Stimulated activated naive CD8-positive, alpha-beta T cell treated with anti-CD3 and anti-CD28 coated beads, Interleukin-15, Interleukin-2, amounts not matched to agents 100 ng/mL and 50 ng/mL, for 24 hours (primary cell): ENCODE measurements around the gene TXNRD2.
"Not testable (repeated sequence)": the region's sequence is repeated elsewhere in the genome, so short reads cannot be mapped to it uniquely, and the experiment has no call there.

ENCODE experiments used
- H3K27ac Mint-ChIP-seq: one replicate; pipeline ENCODE4 v1.8.0; 2021; ENCODE audit warnings: mild to moderate bottlenecking, mixed read lengths
- H3K27me3 Mint-ChIP-seq: one replicate; pipeline ENCODE4 v1.8.0; 2021; ENCODE audit warnings: mixed read lengths
- H3K36me3 Mint-ChIP-seq: one replicate; pipeline ENCODE4 v1.8.0; 2021; ENCODE audit warnings: low read depth, mixed read lengths
- H3K4me1 Mint-ChIP-seq: one replicate; pipeline ENCODE4 v1.8.0; 2021; ENCODE audit warnings: low read depth, mixed read lengths
- H3K4me3 Mint-ChIP-seq: one replicate; pipeline ENCODE4 v1.8.0; 2021; ENCODE audit warnings: mild to moderate bottlenecking, mixed read lengths
- H3K9me3 Mint-ChIP-seq: one replicate; pipeline ENCODE4 v1.8.0; 2021; ENCODE audit warnings: mixed read lengths

The TXNRD2 gene

GRCh38 chr22:19836512-19836911 lies 105.1 kb downstream of the TXNRD2 start:
- Mint-ChIP-seq H3K9me3 (no peaks in the 10 kb centered on the region), H3K27me3 (no peaks in the 10 kb centered on the region), H3K4me3 (no peak overlapping the region), H3K27ac (no peak overlapping the region), H3K4me1 (peaks cover 25% of the 10 kb centered on the region), H3K36me3 (peaks cover 13% of the 10 kb centered on the region)

GRCh38 chr22:19834599-19834998 lies 107.0 kb downstream of the TXNRD2 start:
- Mint-ChIP-seq H3K27ac (no peak overlapping the region), H3K9me3 (no peaks in the 10 kb centered on the region), H3K36me3 (peaks cover 13% of the 10 kb centered on the region), H3K4me1 (peaks cover 25% of the 10 kb centered on the region), H3K4me3 (no peak overlapping the region), H3K27me3 (no peaks in the 10 kb centered on the region)

- H3K9me3 Mint-ChIP-seq, H3K27ac Mint-ChIP-seq, H3K27me3 Mint-ChIP-seq, H3K4me3 Mint-ChIP-seq: not testable (repeated sequence)
- Mint-ChIP-seq H3K36me3 (peaks cover 13% of the 10 kb centered on the region), H3K4me1 (peaks cover 25% of the 10 kb centered on the region)
Measured at GRCh38 chr22:19833327-19833726, 108.3 kb downstream of the TXNRD2 start.

DNA sequence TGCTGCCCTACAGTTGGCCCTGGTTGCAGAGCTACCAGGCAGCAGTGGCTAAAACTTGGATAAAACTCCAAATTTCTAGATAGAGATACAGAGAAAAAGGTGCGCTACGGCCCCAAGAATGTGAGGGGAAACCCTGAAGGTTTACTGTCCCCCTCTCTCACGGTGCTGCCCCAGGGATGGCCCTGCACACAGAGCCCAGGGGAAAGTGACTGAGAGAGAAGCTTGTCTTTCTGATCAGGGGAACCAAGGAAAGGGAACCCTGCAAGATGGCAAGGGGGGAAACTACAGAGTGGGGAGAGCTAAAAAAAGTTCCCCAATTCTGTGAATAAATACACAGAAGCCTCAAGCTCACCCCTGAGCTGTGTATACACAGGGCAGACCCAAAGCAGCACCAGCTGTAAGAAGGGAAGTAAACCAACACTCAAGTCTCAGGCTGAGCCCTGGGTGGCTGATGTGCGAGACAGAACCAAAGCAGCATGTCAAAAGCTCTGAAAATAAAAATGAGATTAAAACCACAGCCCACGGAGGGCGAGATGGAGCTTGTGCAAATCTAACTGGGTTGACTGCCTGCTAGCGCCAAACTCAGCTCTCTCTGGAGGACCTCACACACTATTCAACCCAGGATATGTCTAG lies 109.0 kb downstream of the TXNRD2 start:
- no peaks in the 10 kb centered on the region for H3K27me3 Mint-ChIP-seq
- H3K4me3 Mint-ChIP-seq, result no peak overlapping the region
- no peak overlapping the region for H3K27ac Mint-ChIP-seq
- no peaks in the 10 kb centered on the region for H3K9me3 Mint-ChIP-seq
- peaks cover 22% of the 10 kb centered on the region for H3K4me1 Mint-ChIP-seq
- peaks cover 8% of the 10 kb centered on the region for H3K36me3 Mint-ChIP-seq

DNA sequence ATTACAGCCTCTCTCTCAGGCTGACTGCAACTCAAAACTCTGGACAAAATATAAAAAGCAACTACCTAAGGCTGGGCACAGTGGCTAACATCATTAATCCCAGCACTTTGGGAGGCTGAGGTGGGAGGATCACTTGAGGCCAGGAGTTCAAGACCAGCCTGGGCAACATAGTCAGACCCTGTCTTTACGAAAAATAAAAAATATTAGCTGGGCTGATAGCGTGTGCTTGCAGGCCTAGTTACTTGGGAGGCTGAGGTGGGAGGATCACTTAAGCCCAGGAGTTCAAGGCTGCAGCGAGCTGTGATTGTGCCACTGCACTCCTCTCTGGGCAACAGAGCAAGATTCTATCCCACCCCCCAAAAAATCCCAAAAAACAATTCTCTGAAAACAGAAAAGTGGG lies 109.6 kb downstream of the TXNRD2 start:
- not testable (repeated sequence) for H3K27ac Mint-ChIP-seq, H3K36me3 Mint-ChIP-seq, H3K27me3 Mint-ChIP-seq, H3K4me3 Mint-ChIP-seq, H3K9me3 Mint-ChIP-seq
- peaks cover 21% of the 10 kb centered on the region for H3K4me1 Mint-ChIP-seq

DNA sequence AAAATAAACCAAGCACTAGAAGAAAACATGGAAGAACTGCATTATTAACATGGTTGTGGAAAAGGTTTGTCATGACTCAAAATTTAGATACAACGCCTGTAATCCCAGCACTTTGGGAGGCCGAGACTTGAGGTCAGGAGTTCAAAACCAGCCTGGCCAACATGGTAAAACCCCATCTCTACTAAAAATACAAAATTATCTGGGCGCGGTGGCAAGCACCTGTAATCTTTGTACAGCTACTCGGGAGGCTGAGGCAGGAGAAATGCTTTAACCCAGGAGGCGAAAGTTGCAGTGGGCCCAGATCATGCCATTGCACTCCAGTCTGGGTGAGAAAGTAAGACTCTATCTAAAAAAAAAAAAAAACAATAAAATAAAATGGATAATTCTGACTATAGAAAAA lies 110.6 kb downstream of the TXNRD2 start:
- Mint-ChIP-seq H3K36me3 (peaks cover 3% of the 10 kb centered on the region), H3K27ac (no peak overlapping the region), H3K4me1 (peaks cover 21% of the 10 kb centered on the region), H3K9me3 (no peaks in the 10 kb centered on the region), H3K27me3 (no peaks in the 10 kb centered on the region), H3K4me3 (no peak overlapping the region)

DNA sequence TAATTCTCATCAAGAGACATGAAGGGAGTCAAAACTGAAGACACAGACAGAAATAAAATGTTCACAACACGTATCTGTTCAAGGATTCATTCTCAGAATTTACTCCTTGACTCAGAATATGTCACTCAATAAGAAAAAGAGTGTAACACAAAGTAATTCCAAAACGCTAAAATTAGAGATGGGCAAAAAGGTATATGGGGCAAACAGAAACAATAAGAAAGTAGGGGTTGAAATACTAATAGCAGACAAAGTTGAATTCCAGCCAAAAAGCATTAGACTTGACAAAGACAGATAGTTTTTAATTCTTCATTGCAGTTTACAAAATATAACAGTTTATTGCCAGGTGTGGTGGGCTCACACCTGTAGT lies 113.6 kb downstream of the TXNRD2 start:
- Mint-ChIP-seq H3K36me3 (peaks cover 3% of the 10 kb centered on the region), H3K4me3 (no peak overlapping the region), H3K9me3 (no peaks in the 10 kb centered on the region), H3K27ac (no peak overlapping the region), H3K4me1 (peaks cover 9% of the 10 kb centered on the region), H3K27me3 (no peaks in the 10 kb centered on the region)

DNA sequence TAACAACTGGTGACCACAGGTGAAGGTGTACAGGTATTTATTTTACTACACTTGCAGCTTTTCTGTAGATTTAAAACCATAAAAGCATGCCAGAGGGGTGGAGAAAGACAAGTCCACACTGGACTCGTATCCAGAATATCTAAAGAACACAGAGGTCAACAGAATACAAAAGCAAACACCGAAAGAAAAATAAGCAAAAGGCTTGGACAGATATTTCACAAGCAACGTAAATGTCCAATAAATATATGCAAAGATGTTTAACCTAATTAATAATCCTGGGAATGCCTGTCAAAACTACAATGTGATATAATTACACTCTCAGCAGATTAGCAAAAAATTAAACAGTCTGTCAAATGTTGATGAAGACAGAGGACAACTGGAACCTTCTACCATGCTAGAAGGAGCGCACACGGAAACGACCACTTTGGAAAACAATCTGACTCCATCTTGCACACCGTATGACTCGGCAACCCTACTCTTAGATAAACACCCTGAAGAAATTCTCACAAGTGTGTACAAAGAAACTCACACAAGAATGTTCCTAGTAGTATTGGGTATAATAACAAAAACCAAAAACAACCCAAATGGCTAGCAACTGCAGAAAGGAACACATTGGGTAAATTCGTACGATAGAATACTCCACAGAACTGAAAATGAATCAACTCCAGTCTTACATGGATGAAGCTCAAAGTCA lies 114.1 kb downstream of the TXNRD2 start:
- Mint-ChIP-seq H3K9me3 (no peaks in the 10 kb centered on the region), H3K27ac (no peak overlapping the region), H3K4me1 (peaks cover 4% of the 10 kb centered on the region), H3K36me3 (peaks cover 3% of the 10 kb centered on the region), H3K27me3 (no peaks in the 10 kb centered on the region), H3K4me3 (no peak overlapping the region)

DNA sequence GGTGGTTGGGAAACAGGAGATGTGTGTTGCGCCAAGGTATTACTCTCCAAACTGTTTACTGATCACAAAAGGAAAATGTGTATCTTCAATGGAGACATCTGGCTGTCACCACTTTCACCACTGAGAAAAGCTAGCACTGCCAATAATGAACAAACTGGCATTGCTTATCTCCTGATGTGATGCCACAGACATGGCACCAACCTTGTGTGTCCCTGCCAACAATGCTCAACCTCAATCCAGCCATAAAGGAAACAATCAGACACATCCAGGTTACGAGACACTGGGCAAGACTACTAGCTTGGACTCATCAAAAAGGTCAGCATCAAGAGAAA lies 115.0 kb downstream of the TXNRD2 start:
- Mint-ChIP-seq H3K27ac (no peak overlapping the region), H3K27me3 (no peaks in the 10 kb centered on the region), H3K9me3 (no peaks in the 10 kb centered on the region), H3K4me1 (no peaks in the 10 kb centered on the region), H3K4me3 (no peak overlapping the region), H3K36me3 (peaks cover 3% of the 10 kb centered on the region)

GRCh38 chr22:19825904-19826618 lies 115.6 kb downstream of the TXNRD2 start:
- peaks cover 3% of the 10 kb centered on the region for H3K36me3 Mint-ChIP-seq
- no peaks in the 10 kb centered on the region for H3K4me1 Mint-ChIP-seq
- H3K27ac Mint-ChIP-seq, result no peak overlapping the region
- H3K27me3 Mint-ChIP-seq, result no peaks in the 10 kb centered on the region
- H3K4me3 Mint-ChIP-seq, result no peak overlapping the region
- H3K9me3 Mint-ChIP-seq, result no peaks in the 10 kb centered on the region
